GM13977 (cell line): ENCODE data around the gene INF2.

Source experiments
- DNase-seq: peaks from one replicate; pipeline ENCODE4 v3.0.0; 2012; ENCODE audit warnings: low spot score
- CTCF ChIP-seq: IDR thresholded peaks from 2 replicates; pipeline ENCODE4 v1.5.1; 2012; ENCODE audit warnings: mild to moderate bottlenecking, control low read depth; ENCODE audit not compliant: insufficient read depth; ENCODE audit errors: extremely low read depth, missing control alignments
- in situ Hi-C: fragments of 300-500 bp; cut with MboI; formaldehyde crosslinking; loops from one replicate; pipeline ENCODE4 v1.12.0; 2022; ENCODE audit warnings: low sequenced_read_pairs, low pct_unique_long_range_greater_than_20kb, mixed read lengths, inconsistent platforms; ENCODE audit not compliant: unreplicated experiment

INF2 gene

GRCh38 chr14:104673481-104673880, 15.9 kb upstream of the INF2 start:
- DNase-seq = no peak
- in situ Hi-C loops = no loop called here
- no peak for TF ChIP-seq CTCF

GRCh38 chr14:104675447-104675846, 14.0 kb upstream of the INF2 start:
- no peak for TF ChIP-seq CTCF
- in situ Hi-C loops = no loop called here
- DNase-seq = no peak

DNA sequence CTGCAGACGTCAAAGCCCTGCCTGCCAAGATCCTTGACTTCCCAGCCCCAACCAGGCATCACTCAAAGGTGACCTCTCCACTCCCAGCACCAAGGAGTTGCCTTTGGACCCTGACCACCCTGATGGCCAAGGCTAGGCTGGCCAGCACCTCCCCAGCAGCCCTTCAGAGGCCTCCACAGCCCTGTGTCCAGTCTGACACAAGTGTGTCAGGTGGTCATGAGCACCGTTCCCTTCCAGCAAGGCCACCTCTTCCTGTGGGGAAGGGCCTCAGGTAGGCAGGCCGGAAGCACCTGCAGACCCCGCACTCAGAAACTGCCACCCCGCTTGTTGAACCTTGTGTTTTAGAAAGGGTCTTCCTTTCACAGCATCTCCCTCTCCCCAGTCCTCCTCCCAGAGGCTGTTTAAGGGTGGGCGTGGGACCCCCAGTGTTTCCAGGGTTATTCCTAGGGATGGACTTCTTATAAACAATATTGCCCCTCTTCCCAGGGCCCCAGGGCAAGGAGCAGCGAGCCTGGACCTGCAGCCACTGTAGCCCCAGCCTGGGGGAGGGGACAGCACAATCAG, 13.2 kb upstream of the INF2 start:
- DNase-seq = no peak
- in situ Hi-C loops = no loop called here
- no peak for TF ChIP-seq CTCF

DNA sequence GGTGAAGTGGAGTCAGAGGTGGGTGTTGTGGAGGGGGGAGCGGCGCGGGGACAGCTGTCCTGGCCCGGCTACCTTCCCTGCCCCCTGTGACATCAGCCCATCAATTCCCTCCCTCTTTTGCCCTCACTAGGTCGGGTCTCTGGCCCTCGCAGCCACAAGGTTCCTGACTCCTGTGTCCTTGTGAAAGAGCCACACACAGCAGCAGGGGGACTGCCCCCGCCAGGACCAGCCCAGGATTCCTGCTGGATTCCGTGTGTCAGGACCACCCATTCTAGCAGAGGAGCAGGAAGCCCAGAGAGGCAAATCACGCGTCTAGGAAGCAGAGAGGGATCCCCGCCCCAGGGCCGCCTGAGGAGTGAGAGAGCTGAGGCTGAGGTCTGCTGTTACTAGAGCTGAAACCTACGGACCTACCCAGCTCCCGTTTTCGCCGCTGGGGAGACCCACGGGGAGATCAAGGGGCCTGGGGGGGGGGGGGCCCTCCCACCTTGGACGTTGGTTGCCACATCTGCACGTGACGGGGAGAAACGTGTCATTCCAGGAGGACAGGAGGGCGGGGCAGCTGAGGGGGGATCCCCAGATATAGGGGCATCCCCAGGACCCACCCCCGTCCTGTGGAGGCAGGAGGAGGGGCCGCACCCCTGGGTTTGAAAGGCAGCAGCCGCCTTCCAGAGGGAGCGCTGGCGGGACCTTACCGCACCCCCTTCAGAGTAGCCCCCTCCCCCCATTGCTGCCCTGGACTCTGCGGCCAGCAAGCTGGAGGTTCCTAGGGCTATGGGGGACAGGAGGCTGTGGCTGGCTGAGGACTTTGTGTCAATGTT, 12.5 kb upstream of the INF2 start:
- in situ Hi-C loops = no loop called here
- no peak for DNase-seq
- no peak for TF ChIP-seq CTCF

GRCh38 chr14:104677512-104678332, 11.7 kb upstream of the INF2 start:
- in situ Hi-C loops = no loop called here
- DNase-seq = peak; percentile 84

DNA sequence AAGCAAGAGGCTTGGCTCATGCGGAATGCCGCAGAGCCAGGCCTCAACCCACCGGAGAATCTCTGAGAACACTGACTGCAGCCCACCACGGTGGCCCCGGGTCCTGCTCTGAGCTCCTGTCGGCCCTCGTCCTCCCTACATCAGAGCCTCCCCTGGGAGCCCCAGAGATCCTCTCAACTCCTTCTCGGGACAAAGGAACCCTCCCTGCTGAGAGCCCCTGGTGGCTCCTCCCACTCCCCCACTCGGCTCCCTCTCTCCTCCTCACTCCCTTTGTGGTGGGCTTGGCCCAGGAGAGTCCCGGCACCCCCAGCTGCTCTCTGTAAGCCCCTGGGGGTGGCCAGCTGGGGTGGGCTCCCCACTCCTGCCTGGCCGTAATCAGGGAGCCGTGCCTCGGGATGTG, 11.1 kb upstream of the INF2 start:
- DNase-seq = no peak
- in situ Hi-C loops = no loop called here
- no peak for TF ChIP-seq CTCF

More at GRCh38 chr14:104677512-104678332, 11.7 kb upstream of the INF2 start:
- TF ChIP-seq CTCF = no peak
